Transverse colon (tissue), 4 donors: ENCODE measurements around the gene TRAK1.

ENCODE experiments used
- EP300 ChIP-seq: sonication (generic); formaldehyde crosslinking; IDR thresholded peaks from one replicate; pipeline ENCODE4 v1.6.1; 2017; ENCODE audit warnings: antibody characterized with exemption, low read depth
- POLR2A ChIP-seq: fragments of 450-650 bp; IDR thresholded peaks from one replicate; pipeline ENCODE4 v1.6.1; 2016; ENCODE audit warnings: antibody characterized with exemption, mild to moderate bottlenecking, moderate library complexity
- POLR2AphosphoS5 ChIP-seq, 3 donors: sonication (generic); formaldehyde crosslinking; IDR thresholded peaks; one replicate each; pipeline ENCODE4 v1.6.1; 2016; ENCODE audit warnings: antibody characterized with exemption in 3 of 3
- TF ChIP-seq, protein P1 (sequence below), 5 experiments: fragments of 200-600 bp in 3 of 5; fragments of 450-650 bp in 2 of 5; sonication (generic) in 3 of 5; IDR thresholded peaks; 1 replicate in 2 of 5; 2 replicates in 3 of 5; pipeline ENCODE4 v1.5.1; 2016 to 2017; ENCODE audit warnings: antibody characterized with exemption in 5 of 5, inconsistent platforms in 3 of 5, mild to moderate bottlenecking in 2 of 5, moderate library complexity in 1 of 5

DNA sequence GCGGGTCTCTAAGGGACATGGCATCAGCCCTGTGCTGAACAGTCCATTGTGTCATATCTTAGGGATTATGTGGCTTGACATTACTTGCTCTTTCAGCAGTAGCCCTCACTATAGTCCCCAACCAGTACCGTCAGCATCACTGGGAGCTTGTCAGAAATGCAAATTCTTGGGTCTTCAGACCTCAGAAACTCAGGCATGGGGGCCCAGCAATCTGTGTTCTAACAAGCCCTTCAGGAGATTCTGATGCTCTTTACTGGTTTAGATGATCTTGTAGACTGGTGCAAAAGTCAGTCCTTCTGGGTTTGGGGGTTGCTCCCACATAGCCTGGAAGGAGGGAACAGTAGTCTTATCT lies 39.0 kb upstream of the TRAK1 start:
- no peak for TF ChIP-seq EP300
- TF ChIP-seq POLR2AphosphoS5 (IDR thresholded peaks at IDR 0.05): no peak
- TF ChIP-seq, protein P1, sequence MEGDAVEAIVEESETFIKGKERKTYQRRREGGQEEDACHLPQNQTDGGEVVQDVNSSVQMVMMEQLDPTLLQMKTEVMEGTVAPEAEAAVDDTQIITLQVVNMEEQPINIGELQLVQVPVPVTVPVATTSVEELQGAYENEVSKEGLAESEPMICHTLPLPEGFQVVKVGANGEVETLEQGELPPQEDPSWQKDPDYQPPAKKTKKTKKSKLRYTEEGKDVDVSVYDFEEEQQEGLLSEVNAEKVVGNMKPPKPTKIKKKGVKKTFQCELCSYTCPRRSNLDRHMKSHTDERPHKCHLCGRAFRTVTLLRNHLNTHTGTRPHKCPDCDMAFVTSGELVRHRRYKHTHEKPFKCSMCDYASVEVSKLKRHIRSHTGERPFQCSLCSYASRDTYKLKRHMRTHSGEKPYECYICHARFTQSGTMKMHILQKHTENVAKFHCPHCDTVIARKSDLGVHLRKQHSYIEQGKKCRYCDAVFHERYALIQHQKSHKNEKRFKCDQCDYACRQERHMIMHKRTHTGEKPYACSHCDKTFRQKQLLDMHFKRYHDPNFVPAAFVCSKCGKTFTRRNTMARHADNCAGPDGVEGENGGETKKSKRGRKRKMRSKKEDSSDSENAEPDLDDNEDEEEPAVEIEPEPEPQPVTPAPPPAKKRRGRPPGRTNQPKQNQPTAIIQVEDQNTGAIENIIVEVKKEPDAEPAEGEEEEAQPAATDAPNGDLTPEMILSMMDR (IDR thresholded peaks at IDR 0.05): no peak
- no peak for TF ChIP-seq POLR2A
